ENCODE results near the gene LARGE1. TPM values are rescaled to one million over a fixed set of nuclear protein-coding genes. Genes with fewer than 3 reads are reported as not detected.

LARGE1 gene
- total RNA-seq, 1 donor from 2014 or later = 29.5 TPM

DNA sequence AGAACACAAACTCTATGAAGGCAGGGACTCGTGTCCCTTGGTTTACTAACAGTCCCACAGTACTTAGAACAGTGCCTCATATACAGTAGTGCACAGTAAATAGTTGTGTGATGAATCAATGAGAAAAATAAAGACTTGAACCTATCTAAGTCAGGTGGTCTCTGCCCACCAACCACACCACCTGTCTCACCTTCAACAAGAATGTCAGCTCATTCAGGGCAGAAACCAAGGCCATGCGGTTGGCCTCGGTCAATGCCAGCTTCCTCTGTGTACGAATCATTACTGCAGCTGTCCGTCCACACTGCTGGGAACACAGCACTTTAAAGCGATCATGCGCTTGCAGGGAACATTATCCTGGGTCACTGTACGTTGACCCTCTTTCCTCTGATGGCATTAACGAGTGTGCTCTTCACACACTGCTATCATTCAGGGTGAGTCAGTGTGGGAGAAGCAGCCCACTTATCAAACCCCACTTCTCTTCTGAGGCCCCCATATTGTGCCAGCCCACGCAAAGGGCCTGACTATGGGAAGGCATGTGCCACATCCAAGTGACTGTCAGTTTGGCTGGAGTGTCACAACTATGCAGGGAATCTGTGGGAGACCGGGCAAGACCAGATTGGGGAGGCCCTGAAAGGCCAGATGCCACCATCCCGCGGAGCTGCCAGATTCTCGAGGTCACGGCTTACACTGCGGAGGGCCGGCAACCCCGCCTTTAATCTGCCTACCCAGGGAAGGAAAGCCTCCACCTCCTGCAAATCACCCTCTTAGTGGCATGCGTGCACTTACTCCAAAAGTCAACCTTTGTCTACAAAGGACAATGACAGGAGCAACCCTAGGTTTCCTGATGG, 36.1 kb downstream of the LARGE1 start:
- Histone ChIP-seq H3K4me1 (peaks cover 12% of the 10 kb centered on the region), H3K4me3 (no peak overlapping the region), H3K36me3 (no peaks in the 10 kb centered on the region), H3K27ac (no peak overlapping the region), H3K27me3 (no peaks in the 10 kb centered on the region), H3K9me3 (no peaks in the 10 kb centered on the region)
- intact Hi-C loops (cut with DNase I) = no loop called here
- no peak for DNase-seq (ENCODE audit: extremely low spot score in 2 of 2)
- TF ChIP-seq POLR2A (IDR thresholded peaks at IDR 0.05) (no peak), POLR2AphosphoS5 (IDR thresholded peaks at IDR 0.05; ENCODE audit: insufficient read depth in 1 of 2, low read depth in 1 of 2) (no peak)
- TF ChIP-seq, protein P1, sequence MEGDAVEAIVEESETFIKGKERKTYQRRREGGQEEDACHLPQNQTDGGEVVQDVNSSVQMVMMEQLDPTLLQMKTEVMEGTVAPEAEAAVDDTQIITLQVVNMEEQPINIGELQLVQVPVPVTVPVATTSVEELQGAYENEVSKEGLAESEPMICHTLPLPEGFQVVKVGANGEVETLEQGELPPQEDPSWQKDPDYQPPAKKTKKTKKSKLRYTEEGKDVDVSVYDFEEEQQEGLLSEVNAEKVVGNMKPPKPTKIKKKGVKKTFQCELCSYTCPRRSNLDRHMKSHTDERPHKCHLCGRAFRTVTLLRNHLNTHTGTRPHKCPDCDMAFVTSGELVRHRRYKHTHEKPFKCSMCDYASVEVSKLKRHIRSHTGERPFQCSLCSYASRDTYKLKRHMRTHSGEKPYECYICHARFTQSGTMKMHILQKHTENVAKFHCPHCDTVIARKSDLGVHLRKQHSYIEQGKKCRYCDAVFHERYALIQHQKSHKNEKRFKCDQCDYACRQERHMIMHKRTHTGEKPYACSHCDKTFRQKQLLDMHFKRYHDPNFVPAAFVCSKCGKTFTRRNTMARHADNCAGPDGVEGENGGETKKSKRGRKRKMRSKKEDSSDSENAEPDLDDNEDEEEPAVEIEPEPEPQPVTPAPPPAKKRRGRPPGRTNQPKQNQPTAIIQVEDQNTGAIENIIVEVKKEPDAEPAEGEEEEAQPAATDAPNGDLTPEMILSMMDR (IDR thresholded peaks at IDR 0.05) = no peak

DNA sequence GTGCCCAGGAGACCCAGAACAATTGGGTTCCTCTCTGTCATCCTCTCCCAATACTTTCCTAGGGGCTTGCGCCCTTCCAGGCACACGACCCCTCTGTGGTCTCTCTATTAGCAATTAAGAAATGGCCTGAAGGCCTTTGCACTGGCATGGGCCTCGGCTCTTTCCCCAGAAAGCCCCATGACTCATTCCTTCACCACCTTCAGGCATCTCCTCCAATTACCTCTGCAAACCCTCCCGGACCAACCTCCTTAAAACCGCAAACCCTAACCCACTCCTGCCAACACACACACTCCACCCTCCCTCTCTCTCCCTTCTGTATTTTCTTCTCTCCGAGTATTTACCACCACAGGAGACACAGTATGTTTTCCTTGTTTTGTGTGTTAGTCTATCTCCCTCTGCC, 36.7 kb downstream of the LARGE1 start:
- intact Hi-C loops (cut with DNase I) = no loop called here
- no peaks in the 10 kb centered on the region for H3K36me3 ChIP-seq
- H3K4me3 ChIP-seq = no peak overlapping the region
- peaks cover 7% of the 10 kb centered on the region for H3K4me1 ChIP-seq
- no peaks in the 10 kb centered on the region for H3K27me3 ChIP-seq
- H3K9me3 ChIP-seq = no peaks in the 10 kb centered on the region
- TF ChIP-seq, protein P1 (IDR thresholded peaks at IDR 0.05) = no peak
- TF ChIP-seq POLR2A (IDR thresholded peaks at IDR 0.05) = no peak
- no peak overlapping the region for H3K27ac ChIP-seq
- DNase-seq (ENCODE audit: extremely low spot score in 2 of 2) = no peak

DNA sequence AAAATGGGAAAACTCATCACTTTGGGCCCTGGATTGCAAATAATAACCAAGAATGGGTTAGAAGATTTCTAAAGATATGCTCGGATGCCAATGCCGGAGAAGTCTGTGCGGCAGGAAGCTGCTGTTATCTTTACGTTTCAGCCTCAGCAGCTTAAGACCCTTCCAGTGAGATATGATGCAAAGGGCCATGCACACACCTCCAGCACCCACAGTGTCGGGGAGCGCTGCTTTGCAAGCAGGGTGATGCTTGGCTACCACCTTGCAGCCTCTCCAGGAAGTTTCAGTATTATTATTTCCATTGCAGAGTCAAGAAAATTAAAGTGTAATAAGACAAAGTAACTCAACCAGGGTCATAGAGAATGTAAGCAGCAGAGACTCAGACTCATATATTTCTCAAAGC, 37.3 kb downstream of the LARGE1 start:
- no peaks in the 10 kb centered on the region for H3K36me3 ChIP-seq
- TF ChIP-seq POLR2AphosphoS5 (IDR thresholded peaks at IDR 0.05; ENCODE audit: insufficient read depth in 1 of 2, low read depth in 1 of 2) (no peak), POLR2A (IDR thresholded peaks at IDR 0.05) (no peak)
- TF ChIP-seq, protein P1 (IDR thresholded peaks at IDR 0.05) = no peak
- peaks cover 7% of the 10 kb centered on the region for H3K4me1 ChIP-seq
- no peaks in the 10 kb centered on the region for H3K9me3 ChIP-seq
- intact Hi-C loops (cut with DNase I) = no loop called here
- H3K27ac ChIP-seq = no peak overlapping the region
- no peaks in the 10 kb centered on the region for H3K27me3 ChIP-seq
- no peak overlapping the region for H3K4me3 ChIP-seq
- DNase-seq (ENCODE audit: extremely low spot score in 2 of 2) = no peak

DNA sequence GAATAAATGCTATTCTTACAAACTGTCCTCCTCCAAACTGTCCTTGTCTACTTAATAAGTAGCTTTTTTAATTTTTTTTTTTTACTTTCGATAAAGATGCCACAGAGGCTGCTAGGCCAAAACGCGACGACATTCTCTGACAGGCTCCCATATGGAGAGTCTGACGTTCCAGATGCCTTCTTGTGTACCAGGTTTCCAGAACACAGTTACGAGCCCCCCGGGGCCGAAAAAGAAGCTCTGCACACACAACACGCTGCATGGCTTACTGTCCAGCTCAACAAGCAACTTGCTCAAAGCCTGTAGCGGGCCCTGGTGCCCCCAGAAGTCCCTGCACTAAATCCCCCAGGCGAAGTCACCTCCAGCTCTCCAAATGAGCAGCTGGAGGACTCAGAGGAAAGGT, 39.3 kb downstream of the LARGE1 start:
- Histone ChIP-seq H3K27me3 (no peaks in the 10 kb centered on the region), H3K27ac (no peak overlapping the region), H3K4me1 (peaks cover 8% of the 10 kb centered on the region), H3K36me3 (no peaks in the 10 kb centered on the region), H3K9me3 (no peaks in the 10 kb centered on the region), H3K4me3 (no peak overlapping the region)
- intact Hi-C loops (cut with DNase I) = no loop called here
- TF ChIP-seq, protein P1 (IDR thresholded peaks at IDR 0.05) = no peak
- TF ChIP-seq POLR2A (IDR thresholded peaks at IDR 0.05) (no peak), POLR2AphosphoS5 (IDR thresholded peaks at IDR 0.05; ENCODE audit: insufficient read depth in 1 of 2, low read depth in 1 of 2) (no peak)
- DNase-seq (ENCODE audit: extremely low spot score in 2 of 2) = no peak

DNA sequence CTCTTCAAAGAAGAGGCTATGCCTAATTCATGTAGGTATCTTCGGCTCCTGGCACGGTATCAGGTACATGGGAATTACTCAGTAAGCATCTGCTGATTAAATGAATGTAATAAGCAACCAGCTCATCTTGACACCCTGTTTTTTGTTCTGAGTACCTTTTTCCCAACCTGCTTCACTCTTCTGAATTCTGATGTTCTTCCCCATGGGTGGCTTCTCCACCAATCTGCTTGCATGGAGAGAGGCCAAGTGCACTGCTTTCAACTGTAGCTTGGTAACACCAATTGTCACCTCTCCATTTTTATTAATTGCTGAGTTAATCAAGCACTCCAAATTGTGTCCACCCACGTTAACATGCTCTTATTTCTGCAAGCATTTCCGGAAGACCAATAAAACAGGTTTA, 40.5 kb downstream of the LARGE1 start:
- Histone ChIP-seq H3K9me3 (no peaks in the 10 kb centered on the region), H3K36me3 (no peaks in the 10 kb centered on the region), H3K27me3 (no peaks in the 10 kb centered on the region), H3K4me3 (no peak overlapping the region), H3K4me1 (peaks cover 19% of the 10 kb centered on the region), H3K27ac (no peak overlapping the region)
- intact Hi-C loops (cut with DNase I) = no loop called here
- no peak for DNase-seq (ENCODE audit: extremely low spot score in 2 of 2)
- TF ChIP-seq POLR2AphosphoS5 (IDR thresholded peaks at IDR 0.05; ENCODE audit: insufficient read depth in 1 of 2, low read depth in 1 of 2) (no peak), POLR2A (IDR thresholded peaks at IDR 0.05) (no peak)
- TF ChIP-seq, protein P1 (IDR thresholded peaks at IDR 0.05) = no peak
